ENCODE results near the gene DNAJA1. TPM values are rescaled to one million over a fixed set of nuclear protein-coding genes. Genes with fewer than 3 reads are reported as not detected.

Gene DNAJA1
- total RNA-seq, 4 donors from 2014 or later = 75.6 to 111 (median 96.5) TPM

DNA sequence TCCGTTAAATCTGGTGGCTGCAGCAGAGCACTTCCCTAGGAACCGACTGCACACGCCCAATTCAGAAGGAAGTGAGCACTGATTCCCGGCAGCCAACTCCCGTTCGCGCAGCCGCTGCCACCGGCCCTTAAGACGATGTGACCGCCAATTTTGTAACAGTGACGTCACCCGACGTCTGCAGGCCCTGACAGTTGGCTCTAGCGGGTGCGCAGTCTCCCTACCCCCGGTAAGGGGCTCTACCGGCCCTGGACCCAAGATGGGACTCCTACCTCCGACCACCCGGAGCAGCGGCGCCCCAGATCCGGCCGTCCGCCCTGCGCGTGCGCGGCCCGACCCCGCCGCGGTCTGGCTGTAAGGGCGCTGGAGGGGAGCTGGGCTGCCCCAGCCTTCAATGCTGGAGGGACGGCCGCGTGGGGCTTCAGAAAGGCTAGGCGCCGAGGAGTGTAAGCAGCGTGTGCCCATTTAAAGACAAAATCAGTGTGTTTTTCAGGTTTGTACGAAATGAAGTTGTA is 19.1 kb downstream of the DNAJA1 start:
- H3K36me3 ChIP-seq = peaks cover 0 to 61% of the 10 kb centered on the region in 2 donors
- peak overlapping the region; percentile 52 to 58 for H3K4me3 ChIP-seq
- peak; percentile 82 for TF ChIP-seq POLR2AphosphoS5 (IDR thresholded peaks at IDR 0.05)
- no peak for TF ChIP-seq EP300 (IDR thresholded peaks at IDR 0.05)
- TF ChIP-seq, protein P1, sequence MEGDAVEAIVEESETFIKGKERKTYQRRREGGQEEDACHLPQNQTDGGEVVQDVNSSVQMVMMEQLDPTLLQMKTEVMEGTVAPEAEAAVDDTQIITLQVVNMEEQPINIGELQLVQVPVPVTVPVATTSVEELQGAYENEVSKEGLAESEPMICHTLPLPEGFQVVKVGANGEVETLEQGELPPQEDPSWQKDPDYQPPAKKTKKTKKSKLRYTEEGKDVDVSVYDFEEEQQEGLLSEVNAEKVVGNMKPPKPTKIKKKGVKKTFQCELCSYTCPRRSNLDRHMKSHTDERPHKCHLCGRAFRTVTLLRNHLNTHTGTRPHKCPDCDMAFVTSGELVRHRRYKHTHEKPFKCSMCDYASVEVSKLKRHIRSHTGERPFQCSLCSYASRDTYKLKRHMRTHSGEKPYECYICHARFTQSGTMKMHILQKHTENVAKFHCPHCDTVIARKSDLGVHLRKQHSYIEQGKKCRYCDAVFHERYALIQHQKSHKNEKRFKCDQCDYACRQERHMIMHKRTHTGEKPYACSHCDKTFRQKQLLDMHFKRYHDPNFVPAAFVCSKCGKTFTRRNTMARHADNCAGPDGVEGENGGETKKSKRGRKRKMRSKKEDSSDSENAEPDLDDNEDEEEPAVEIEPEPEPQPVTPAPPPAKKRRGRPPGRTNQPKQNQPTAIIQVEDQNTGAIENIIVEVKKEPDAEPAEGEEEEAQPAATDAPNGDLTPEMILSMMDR (IDR thresholded peaks at IDR 0.05) = peak in 1 of 4 experiments; percentile 13
- TF ChIP-seq POLR2A (IDR thresholded peaks at IDR 0.05) = peak in 1 of 2 donors; percentile 48
- peaks cover 0 to 23% (median 6%) of the 10 kb centered on the region in 3 donors for H3K4me1 ChIP-seq
- H3K27me3 ChIP-seq = no peaks in the 10 kb centered on the region
- H3K9me3 ChIP-seq = no peaks in the 10 kb centered on the region
- ATAC-seq = peak; percentile 94
- WGBS, 2 donors (ENCODE audit: low coverage in 1 of 2) = 0 to 2% methylated on average over 9 to 11 of the region's 41 CpGs
- H3K27ac ChIP-seq = peak overlapping the region; percentile 74 to 99 (median 94)

DNA sequence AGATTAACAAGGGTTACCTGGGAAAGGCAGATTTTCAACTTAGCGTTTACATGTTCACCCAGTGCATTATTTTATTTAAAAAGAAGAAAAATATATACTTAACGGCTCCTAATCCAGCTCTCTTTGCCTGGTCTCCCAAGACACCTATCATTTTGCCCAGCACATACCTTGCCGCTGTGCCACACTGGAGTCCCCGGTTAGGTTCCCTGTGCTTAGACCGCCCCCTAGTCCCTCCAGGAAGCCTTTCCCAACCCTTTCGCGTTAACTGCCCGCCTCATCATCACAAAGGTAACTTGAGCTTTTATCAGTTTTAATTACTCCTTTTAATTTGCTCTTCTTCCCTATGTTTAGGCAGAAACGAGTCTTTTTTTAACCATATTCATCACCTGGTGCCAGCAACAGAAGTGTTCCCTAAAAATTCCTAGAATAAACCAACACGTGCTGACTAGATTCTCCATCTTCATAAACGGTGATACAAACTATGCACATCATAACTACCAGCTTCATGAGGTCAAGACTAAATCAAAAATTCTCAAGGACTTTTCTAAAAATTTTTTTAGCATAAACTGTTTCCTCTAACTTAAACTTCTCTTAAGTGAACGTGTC is 19.7 kb downstream of the DNAJA1 start:
- no peaks in the 10 kb centered on the region for H3K9me3 ChIP-seq
- peaks cover 0 to 61% of the 10 kb centered on the region in 2 donors for H3K36me3 ChIP-seq
- H3K4me3 ChIP-seq = peak overlapping the region; percentile 52 to 58
- WGBS, 2 donors (ENCODE audit: low coverage in 1 of 2) = 17 to 32% methylated on average over 12 of the region's 12 CpGs
- H3K4me1 ChIP-seq = peaks cover 0 to 23% (median 6%) of the 10 kb centered on the region in 3 donors
- H3K27ac ChIP-seq = peak overlapping the region; percentile 74 to 99 (median 94)
- TF ChIP-seq POLR2A (IDR thresholded peaks at IDR 0.05) = no peak
- TF ChIP-seq, protein P1 (IDR thresholded peaks at IDR 0.05) = peak in 1 of 4 experiments; percentile 45
- H3K27me3 ChIP-seq = no peaks in the 10 kb centered on the region
- ATAC-seq = peak; percentile 37

DNA sequence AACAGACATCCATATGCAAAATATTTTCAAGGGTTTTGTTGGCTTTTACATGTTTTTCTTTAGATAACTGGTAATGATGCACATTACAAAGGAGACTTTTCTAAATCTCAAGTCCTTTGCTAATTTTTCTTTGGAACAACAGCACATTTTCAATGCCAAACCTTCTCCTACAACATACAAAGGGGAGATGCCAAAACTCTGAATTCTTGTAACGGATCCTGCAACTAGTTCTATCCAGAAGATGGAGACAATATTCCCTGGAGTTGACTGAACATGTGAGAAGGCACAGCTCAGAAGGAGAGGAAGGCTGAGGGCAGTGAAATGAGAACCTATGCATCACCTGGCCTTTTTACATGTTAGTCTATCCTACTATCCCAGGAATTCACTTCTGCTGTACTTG is 21.0 kb downstream of the DNAJA1 start:
- 50 to 69% methylated on average over 1 of the region's 1 CpG for WGBS, 2 donors (ENCODE audit: low coverage in 1 of 2)
- Histone ChIP-seq H3K4me3 (no peak overlapping the region), H3K27ac (no peak overlapping the region), H3K9me3 (no peaks in the 10 kb centered on the region), H3K36me3 (peaks cover 0 to 58% of the 10 kb centered on the region in 2 donors), H3K4me1 (peaks cover 0 to 23% (median 6%) of the 10 kb centered on the region in 3 donors), H3K27me3 (no peaks in the 10 kb centered on the region)
- ATAC-seq = no peak
- TF ChIP-seq POLR2A (IDR thresholded peaks at IDR 0.05) (no peak), POLR2AphosphoS5 (IDR thresholded peaks at IDR 0.05) (no peak), EP300 (IDR thresholded peaks at IDR 0.05) (no peak)
- TF ChIP-seq, protein P1 (IDR thresholded peaks at IDR 0.05) = no peak

DNA sequence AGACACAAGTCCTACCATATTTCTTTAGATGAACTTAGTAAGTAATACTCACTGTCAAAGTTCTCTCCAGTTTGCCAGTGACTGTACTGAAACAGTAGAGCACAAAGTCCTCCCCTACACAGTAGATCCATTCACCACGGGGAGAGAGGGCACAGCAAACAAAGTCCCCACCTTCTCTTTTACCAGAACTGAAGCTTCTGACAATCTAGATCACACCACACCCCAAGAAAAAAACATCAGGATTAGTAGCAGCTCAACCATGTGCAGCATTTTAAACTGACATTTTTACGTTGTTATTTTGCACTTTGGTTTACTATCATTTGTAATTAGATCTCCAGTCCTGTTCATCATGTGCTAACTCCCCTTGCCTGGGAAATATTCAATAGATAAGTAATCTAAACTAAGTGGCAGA is 23.0 kb downstream of the DNAJA1 start:
- Histone ChIP-seq H3K4me3 (no peak overlapping the region), H3K9me3 (no peaks in the 10 kb centered on the region), H3K36me3 (peaks cover 0 to 75% of the 10 kb centered on the region in 2 donors), H3K27ac (no peak overlapping the region), H3K4me1 (peaks cover 0 to 18% (median 6%) of the 10 kb centered on the region in 3 donors), H3K27me3 (no peaks in the 10 kb centered on the region)
- TF ChIP-seq POLR2AphosphoS5 (IDR thresholded peaks at IDR 0.05) (no peak), EP300 (IDR thresholded peaks at IDR 0.05) (no peak), POLR2A (IDR thresholded peaks at IDR 0.05) (no peak)
- 65 to 66% methylated on average over 2 of the region's 2 CpGs for WGBS, 2 donors (ENCODE audit: low coverage in 1 of 2)
- ATAC-seq = no peak

DNA sequence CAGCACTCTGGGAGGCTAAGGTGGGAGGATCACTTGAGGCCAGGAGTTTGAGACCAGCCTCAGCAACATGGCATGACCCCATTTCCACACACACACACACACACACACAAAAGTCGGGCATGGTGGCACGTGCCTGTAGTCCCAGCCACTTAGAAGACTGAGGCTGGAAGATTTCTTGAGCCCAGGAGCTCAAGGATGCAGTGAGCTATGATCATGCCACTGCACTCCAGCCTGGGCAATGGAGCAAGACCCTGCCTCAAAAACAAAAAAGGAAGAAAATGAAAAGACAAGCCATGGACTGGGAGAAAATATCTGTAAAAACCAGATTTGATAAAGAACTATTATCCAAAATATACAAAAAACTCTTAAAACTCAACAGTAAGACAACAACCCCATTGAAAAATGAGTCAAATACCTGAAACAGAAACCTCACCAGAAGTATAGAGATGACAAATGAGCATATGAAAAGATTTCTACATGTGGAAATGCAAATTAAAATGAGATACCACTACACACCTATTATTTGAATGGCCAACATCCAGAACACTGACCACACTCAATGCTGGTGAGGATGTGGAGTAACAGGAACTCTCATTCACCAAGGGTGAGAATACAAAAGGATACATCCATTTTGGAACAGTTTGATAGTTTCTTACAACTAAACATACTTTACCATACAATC is 24.7 kb downstream of the DNAJA1 start:
- no peaks in the 10 kb centered on the region for H3K27me3 ChIP-seq
- H3K4me3 ChIP-seq = no peak overlapping the region
- H3K4me1 ChIP-seq = peaks cover 0 to 3% (median 0%) of the 10 kb centered on the region in 3 donors
- H3K27ac ChIP-seq = no peak overlapping the region
- peaks cover 0 to 93% of the 10 kb centered on the region in 2 donors for H3K36me3 ChIP-seq
- WGBS, 2 donors (ENCODE audit: low coverage in 1 of 2) = no CpG with 5 or more reads among the region's 2 CpGs
- H3K9me3 ChIP-seq = no peaks in the 10 kb centered on the region
- ATAC-seq = no peak
- no peak for TF ChIP-seq POLR2A (IDR thresholded peaks at IDR 0.05)
- TF ChIP-seq, protein P1 (IDR thresholded peaks at IDR 0.05) = no peak
- TF ChIP-seq POLR2AphosphoS5 (IDR thresholded peaks at IDR 0.05) = no peak
